ENCODE data around the gene LRRC8A. TPM values are rescaled to one million over a fixed set of nuclear protein-coding genes. Genes with fewer than 3 reads are reported as not detected.

Gene LRRC8A
- polyA plus RNA-seq, 1 of the 3 experiments (the other 2 are of a cell fraction): 30.4 TPM

- no peaks in the 10 kb centered on the region for H3K36me3 ChIP-seq (replicated peaks in 1 of 2; ENCODE audit: control insufficient read depth in 1 of 2, insufficient read depth in 2 of 2, low read length in 1 of 2)
- H3K4me3 ChIP-seq (ENCODE audit: low read depth in 2 of 2, low read length in 1 of 2): no peak overlapping the region
- no peak overlapping the region for H3K27ac ChIP-seq (ENCODE audit: low read depth in 2 of 2, low read length in 1 of 2)
- no peak overlapping the region for H2AFZ ChIP-seq (ENCODE audit: low read depth)
- no peak overlapping the region for H3K9ac ChIP-seq
- CTCF ChIA-PET: interaction anchor here (0.8 to 6.0 kb wide), 6 partner anchors 9 to 127 kb away, joined by 3 to 50 read pairs (median 20); partner anchors contain the start of genes ENDOG, KYAT1 and LRRC8A
- no peak overlapping the region for H3K4me2 ChIP-seq
- no peaks in the 10 kb centered on the region for H3K27me3 ChIP-seq (ENCODE audit: insufficient read depth)
- H4K20me1 ChIP-seq (ENCODE audit: insufficient read depth): no peaks in the 10 kb centered on the region
- TF ChIP-seq TCF12 (IDR thresholded peaks at IDR 0.05) (no peak), SIN3A (IDR thresholded peaks at IDR 0.05; ENCODE audit: borderline replicate concordance, low read depth, low read length) (no peak), PBX3 (IDR thresholded peaks at IDR 0.05) (no peak), ELF1 (IDR thresholded peaks at IDR 0.05) (no peak), JUND (IDR thresholded peaks at IDR 0.05) (no peak), FOSL2 (IDR thresholded peaks at IDR 0.05; ENCODE audit: borderline replicate concordance, low read depth) (no peak), YY1 (IDR thresholded peaks at IDR 0.05; ENCODE audit: low read depth) (no peak), RFX5 (IDR thresholded peaks at IDR 0.05; ENCODE audit: low read length) (no peak), USF1 (IDR thresholded peaks at IDR 0.05; ENCODE audit: borderline replicate concordance, low read depth) (no peak)
- H3K9me2 ChIP-seq: no peaks in the 10 kb centered on the region
- H3F3A ChIP-seq (replicated peaks; ENCODE audit: insufficient read depth): no peaks in the 10 kb centered on the region
- peaks cover 4% of the 10 kb centered on the region; the same call in 1 of the 2 replicates for H3K79me2 ChIP-seq (ENCODE audit: insufficient read depth)
- 97% methylated on average over 5 of the region's 6 CpGs for WGBS (ENCODE audit: low lambda C conversion rate)
- H3K9me3 ChIP-seq: no peaks in the 10 kb centered on the region
- DNase-seq: no peak
- POLR2A ChIA-PET: no interaction called here
- H3K4me1 ChIP-seq (ENCODE audit: control insufficient read depth in 1 of 2, insufficient read depth in 2 of 2, low read depth in 1 of 2, low read length in 1 of 2): no peaks in the 10 kb centered on the region; a peak in 1 of 4 replicates
These were observed 20.4 kb upstream of the LRRC8A start for GRCh38 chr9:128861501-128861900.

GRCh38 chr9:128862401-128862851 lies 19.5 kb upstream of the LRRC8A start:
- WGBS (ENCODE audit: low lambda C conversion rate): 84% methylated on average over 6 of the region's 6 CpGs

More at GRCh38 chr9:128862401-128862851, 19.5 kb upstream of the LRRC8A start:
- H3K36me3 ChIP-seq (replicated peaks in 1 of 2; ENCODE audit: control insufficient read depth in 1 of 2, insufficient read depth in 2 of 2, low read length in 1 of 2): no peaks in the 10 kb centered on the region
- ChIA-PET POLR2A (no interaction called here), CTCF (interaction anchor here (0.8 to 6.0 kb wide), 7 partner anchors 10 to 128 kb away, joined by 3 to 50 read pairs (median 6); partner anchors contain the start of genes ENDOG, KYAT1 and LRRC8A)
- H3K27ac ChIP-seq (ENCODE audit: low read depth in 2 of 2, low read length in 1 of 2): no peak overlapping the region
- no peak overlapping the region for H3K9ac ChIP-seq
- H3K4me3 ChIP-seq (ENCODE audit: low read depth in 2 of 2, low read length in 1 of 2): no peak overlapping the region
- H4K20me1 ChIP-seq (ENCODE audit: insufficient read depth): no peaks in the 10 kb centered on the region
- H3K79me2 ChIP-seq (ENCODE audit: insufficient read depth): peaks cover 1% of the 10 kb centered on the region; the same call in 1 of the 2 replicates
- H3F3A ChIP-seq (replicated peaks; ENCODE audit: insufficient read depth): no peaks in the 10 kb centered on the region
- H3K9me3 ChIP-seq: no peaks in the 10 kb centered on the region
- no peaks in the 10 kb centered on the region for H3K9me2 ChIP-seq
- TF ChIP-seq MEF2A (IDR thresholded peaks at IDR 0.05; ENCODE audit: borderline replicate concordance, low read depth) (no peak), EP300 (IDR thresholded peaks at IDR 0.05; ENCODE audit: borderline replicate concordance in 1 of 2, low read depth in 1 of 2, low read length in 1 of 2) (no peak), RXRA (IDR thresholded peaks at IDR 0.05; ENCODE audit: borderline replicate concordance, low read depth) (no peak), IRF3 (IDR thresholded peaks at IDR 0.05; ENCODE audit: low read depth, low read length) (no peak), YY1 (IDR thresholded peaks at IDR 0.05; ENCODE audit: low read depth) (no peak), TAF1 (IDR thresholded peaks at IDR 0.05; ENCODE audit: borderline replicate concordance, low read depth, low read length) (no peak), USF1 (IDR thresholded peaks at IDR 0.05; ENCODE audit: borderline replicate concordance, low read depth) (no peak), MAX (IDR thresholded peaks at IDR 0.05; ENCODE audit: low read depth) (no peak), ELF1 (IDR thresholded peaks at IDR 0.05) (no peak), NRF1 (IDR thresholded peaks at IDR 0.05; ENCODE audit: low read depth, low read length) (no peak)
- TF ChIP-seq, protein P1, sequence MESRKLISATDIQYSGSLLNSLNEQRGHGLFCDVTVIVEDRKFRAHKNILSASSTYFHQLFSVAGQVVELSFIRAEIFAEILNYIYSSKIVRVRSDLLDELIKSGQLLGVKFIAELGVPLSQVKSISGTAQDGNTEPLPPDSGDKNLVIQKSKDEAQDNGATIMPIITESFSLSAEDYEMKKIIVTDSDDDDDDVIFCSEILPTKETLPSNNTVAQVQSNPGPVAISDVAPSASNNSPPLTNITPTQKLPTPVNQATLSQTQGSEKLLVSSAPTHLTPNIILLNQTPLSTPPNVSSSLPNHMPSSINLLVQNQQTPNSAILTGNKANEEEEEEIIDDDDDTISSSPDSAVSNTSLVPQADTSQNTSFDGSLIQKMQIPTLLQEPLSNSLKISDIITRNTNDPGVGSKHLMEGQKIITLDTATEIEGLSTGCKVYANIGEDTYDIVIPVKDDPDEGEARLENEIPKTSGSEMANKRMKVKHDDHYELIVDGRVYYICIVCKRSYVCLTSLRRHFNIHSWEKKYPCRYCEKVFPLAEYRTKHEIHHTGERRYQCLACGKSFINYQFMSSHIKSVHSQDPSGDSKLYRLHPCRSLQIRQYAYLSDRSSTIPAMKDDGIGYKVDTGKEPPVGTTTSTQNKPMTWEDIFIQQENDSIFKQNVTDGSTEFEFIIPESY (IDR thresholded peaks at IDR 0.05; ENCODE audit: borderline replicate concordance, low read depth): no peak
- TF ChIP-seq, protein P2, sequence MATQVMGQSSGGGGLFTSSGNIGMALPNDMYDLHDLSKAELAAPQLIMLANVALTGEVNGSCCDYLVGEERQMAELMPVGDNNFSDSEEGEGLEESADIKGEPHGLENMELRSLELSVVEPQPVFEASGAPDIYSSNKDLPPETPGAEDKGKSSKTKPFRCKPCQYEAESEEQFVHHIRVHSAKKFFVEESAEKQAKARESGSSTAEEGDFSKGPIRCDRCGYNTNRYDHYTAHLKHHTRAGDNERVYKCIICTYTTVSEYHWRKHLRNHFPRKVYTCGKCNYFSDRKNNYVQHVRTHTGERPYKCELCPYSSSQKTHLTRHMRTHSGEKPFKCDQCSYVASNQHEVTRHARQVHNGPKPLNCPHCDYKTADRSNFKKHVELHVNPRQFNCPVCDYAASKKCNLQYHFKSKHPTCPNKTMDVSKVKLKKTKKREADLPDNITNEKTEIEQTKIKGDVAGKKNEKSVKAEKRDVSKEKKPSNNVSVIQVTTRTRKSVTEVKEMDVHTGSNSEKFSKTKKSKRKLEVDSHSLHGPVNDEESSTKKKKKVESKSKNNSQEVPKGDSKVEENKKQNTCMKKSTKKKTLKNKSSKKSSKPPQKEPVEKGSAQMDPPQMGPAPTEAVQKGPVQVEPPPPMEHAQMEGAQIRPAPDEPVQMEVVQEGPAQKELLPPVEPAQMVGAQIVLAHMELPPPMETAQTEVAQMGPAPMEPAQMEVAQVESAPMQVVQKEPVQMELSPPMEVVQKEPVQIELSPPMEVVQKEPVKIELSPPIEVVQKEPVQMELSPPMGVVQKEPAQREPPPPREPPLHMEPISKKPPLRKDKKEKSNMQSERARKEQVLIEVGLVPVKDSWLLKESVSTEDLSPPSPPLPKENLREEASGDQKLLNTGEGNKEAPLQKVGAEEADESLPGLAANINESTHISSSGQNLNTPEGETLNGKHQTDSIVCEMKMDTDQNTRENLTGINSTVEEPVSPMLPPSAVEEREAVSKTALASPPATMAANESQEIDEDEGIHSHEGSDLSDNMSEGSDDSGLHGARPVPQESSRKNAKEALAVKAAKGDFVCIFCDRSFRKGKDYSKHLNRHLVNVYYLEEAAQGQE (IDR thresholded peaks at IDR 0.05; ENCODE audit: low read depth, low read length): no peak
- no peak overlapping the region for H3K4me2 ChIP-seq
- no peak for DNase-seq
- no peak overlapping the region for H2AFZ ChIP-seq (ENCODE audit: low read depth)
- no peaks in the 10 kb centered on the region; a peak in 1 of 4 replicates for H3K4me1 ChIP-seq (ENCODE audit: control insufficient read depth in 1 of 2, insufficient read depth in 2 of 2, low read depth in 1 of 2, low read length in 1 of 2)
- no peaks in the 10 kb centered on the region for H3K27me3 ChIP-seq (ENCODE audit: insufficient read depth)
